GM19193 (cell line): ENCODE measurements around the gene CBFA2T2.

ENCODE experiments used
- POLR2A ChIP-seq: IDR thresholded peaks from 4 replicates; pipeline ENCODE4 v1.6.1; 2011; ENCODE audit not compliant: insufficient read depth, insufficient read length; ENCODE audit errors: extremely low read depth

Gene CBFA2T2

DNA sequence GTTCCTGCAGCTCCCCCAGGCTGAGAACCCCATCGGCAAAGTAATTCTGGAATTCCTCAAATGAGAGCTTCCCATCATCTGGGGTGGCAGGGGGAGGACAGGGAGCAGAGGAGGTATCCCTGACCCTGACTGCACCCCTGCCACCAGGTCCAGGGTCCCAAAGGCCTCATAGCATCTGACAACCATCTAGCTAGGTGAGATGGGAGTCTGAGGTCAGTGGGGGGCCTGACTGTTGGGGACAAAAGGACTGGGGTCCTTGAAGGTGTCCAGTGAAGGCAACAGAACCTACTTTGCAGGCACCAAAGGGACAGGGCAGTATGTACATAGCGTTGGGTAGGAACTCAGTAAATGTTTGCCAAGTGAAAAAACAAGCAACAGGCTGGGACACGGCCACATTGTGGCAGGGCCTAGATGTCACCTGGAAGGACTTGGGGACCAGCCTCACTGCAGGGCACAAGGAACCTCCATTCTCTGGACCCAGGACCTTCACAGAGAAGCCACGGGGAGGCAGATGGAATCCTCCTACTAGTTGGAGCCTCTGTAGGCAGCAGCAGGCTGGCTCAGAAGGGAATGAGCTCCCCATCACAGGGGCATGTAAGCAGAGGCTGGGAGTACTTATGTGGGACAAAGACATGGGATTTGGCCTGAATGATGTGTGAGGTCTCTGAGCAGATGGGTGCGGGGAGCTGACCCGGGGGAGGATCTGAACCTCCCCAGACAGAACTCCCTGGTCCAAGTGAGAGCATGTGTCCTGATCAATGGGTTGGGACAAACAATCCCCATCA lies 181.0 kb downstream of the CBFA2T2 start:
- TF ChIP-seq POLR2A = no peak

DNA sequence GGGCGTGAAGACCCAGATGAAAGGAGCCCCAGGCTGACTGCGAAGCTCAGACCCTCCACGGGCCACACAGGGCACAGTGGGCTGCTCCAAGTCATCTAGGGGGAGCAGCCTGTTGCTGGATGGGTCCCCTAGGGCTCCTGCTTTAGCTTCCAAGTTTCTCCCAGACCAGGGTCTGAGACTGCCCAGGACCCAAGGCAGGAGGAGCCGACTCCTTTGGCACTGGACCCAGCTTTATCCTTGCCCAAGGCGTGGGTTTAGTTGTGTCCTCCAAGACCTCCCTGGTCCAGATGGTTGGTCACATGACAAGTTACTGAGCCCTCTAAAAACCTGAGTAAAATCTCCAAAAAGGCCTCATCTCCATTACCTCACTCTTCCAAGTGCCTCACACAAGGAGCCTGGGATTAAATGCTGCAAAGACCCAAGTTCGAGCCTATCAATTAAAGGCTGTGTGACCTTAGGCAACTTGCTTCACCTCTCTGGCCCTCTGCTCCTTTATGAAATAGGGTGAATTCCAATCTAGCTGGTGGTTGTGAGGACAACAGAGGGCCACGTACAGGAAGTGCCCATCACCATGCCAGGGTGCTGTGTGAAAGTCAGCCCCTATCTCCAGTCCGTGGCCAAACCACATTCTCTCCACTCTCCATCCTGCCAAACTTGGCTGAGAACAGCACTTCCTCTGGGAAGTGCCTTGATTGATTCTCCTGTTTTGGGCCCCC lies 181.8 kb downstream of the CBFA2T2 start:
- TF ChIP-seq POLR2A = no peak

DNA sequence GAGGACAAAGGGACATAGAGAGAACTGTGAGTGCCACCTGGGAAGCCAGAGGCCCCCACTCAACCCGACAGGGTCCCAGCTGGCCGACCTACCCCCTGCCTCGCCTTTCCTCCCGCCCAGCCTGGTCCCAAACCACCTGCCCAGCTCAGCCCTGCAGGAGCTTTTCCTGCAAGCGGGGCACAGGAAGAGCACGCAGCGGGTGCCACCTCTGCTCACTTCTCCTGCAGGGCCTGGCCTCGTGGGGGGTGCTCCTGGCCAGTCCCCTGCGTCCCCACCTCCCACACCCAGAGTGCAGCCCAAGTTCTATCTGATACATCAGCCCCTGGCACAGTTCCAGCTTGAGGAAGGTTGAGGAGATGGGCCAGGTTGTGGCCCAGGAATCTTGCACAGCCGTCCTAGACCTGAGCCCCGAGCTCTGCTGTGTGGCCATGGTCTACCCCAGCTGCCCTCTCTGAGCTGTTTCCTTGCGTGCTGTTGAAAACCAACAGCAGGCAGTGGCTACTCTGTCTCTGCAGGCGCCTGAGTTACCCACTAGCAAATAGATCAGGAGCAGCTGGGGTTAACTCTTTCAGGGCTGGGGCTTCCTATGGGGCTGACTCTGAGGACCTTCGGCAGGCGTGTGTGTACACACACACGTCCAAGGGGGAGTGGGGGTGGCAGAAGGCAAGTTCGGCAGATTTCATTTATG lies 182.7 kb downstream of the CBFA2T2 start:
- no peak for TF ChIP-seq POLR2A

DNA sequence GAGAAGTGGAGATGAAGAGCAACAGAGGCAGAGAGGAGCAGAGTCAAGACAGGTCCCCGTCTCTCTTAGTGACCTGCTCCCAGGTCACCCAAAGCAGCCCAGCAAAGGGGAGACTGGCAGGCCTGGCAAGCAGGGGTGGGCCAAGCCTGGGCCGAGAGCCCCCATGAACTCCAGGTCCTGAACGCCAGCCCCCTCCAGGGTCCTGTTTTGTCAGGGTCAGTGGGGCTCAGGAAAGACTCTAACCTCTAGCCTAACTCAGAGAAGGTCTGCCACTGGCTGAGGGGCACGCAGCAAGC lies 183.2 kb downstream of the CBFA2T2 start:
- TF ChIP-seq POLR2A = no peak

DNA sequence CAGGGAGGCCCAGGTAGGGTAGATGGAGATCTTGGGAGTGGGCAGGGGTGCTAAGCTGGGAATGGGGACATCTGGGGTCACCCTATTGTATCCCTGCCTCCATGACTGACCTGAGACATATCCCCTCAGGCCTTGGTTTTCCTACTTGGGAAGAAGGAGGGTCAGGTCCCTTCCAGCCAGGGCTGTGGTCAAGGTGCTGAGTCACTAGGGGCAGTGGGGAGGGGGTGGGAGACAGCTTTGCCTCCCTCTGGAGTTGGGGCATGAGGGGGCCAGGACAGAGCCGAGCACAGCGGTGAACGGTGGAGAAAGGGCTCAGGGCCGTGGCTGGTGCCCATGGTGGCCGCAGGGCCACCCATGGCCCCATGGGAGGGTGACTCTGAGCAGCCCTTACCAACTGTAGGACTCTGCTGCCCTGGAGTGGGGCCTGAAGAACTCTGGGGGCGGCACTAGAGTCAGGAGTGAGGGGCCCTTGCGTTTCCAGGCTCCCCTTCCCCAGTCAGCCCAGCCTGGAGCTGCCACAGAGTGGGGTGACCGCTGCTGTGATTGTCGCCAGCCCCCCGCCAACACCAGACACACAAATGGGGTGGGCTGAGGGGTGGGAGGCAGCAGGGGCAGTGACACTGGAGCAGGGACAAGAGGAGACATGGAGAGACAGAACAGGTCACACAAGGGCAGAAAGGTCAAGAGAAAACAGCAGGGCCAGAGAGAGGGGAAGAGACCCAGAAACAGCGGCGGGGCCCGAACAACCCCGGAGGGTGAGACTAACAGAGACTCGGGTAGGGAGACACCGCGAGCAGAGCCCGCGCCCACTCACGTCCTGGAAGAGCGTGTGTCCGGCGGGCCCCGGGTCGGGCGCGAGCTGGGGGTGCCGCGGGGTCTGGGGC lies 183.8 kb downstream of the CBFA2T2 start:
- no peak for TF ChIP-seq POLR2A

DNA sequence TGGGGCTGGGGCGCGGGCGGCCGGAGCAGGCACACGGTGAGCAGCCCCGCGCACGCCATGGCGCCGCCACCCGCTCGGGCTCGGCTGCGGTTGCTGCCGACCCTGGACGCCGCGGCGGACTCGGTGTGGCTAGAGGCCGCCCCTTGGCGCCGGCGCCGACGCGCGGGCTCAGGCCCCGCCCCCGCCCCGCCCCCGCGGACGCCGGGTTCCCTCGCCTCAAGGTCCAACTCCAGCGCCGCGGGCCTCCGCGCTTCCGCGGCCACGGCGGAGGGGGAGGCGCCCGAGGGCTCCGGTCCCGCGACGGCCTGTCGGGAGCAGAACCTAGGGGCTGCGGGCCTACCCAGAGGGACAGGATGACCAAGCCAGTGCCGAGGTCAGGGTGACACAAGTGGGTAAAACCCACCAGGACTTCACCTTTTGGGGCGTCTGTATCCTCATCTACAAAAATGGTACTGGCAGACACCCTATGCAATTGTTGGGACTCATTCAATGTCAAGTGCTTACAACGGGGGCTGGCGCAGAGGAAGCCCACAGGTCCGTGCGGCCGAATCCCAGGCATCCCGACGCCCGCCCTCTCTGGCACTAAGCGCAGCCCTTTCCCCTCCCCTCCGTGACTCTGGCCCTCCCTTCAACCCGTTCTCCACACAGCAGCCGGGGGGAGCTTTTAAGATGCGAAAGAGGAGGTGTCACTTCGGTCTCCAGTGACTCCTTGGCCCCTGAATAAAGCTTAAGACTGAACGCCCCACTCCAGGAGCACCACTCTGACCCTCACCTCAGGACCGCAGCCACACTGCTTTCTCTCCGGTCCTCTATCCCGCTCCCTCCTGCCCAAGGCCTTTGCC lies 184.6 kb downstream of the CBFA2T2 start, which contains the start of gene NECAB3:
NECAB3 (minus strand) TSS at position 135 of the 842 bp plus-strand sequence; CDS start at position 59, 76 bp downstream.
- peak; percentile 32 for TF ChIP-seq POLR2A

DNA sequence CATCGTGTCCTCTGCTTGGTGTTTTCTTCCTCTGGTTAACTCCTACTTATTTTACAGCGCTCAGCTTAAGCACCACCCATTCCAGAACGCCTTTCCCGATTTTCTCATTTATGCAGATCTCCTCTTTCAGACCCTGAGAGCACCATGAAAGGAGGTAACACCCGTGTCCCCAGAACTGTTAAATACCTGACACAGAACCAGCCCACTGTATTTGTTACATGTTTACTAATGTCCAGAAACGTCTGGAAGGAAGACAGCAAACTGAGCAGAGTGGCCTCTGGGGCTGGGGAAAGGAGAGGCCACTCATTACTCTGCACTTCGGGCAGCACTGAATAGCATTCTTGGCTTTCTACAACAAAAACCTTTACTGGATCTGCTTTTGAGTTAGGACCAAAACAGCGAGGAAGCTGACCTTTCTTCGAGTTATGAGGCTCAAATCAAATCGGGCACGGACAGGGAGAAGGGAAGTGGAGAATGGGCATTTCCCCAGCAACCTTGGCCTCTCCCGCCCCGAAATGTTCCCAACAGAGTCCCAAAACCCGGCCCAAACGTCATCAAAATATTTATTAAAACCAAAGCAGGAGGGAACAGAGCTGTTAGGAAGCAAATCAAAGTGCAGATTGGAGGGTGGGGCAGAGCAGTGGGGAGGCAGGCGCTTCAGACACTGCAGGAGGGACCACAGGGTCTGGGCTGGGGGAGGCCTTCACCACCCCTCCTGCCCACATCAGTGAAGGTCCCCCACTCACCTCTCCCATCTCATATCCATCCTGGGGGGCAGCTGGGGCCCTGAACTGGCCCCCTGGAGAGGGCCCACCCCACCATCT lies 185.5 kb downstream of the CBFA2T2 start:
- TF ChIP-seq POLR2A = no peak

DNA sequence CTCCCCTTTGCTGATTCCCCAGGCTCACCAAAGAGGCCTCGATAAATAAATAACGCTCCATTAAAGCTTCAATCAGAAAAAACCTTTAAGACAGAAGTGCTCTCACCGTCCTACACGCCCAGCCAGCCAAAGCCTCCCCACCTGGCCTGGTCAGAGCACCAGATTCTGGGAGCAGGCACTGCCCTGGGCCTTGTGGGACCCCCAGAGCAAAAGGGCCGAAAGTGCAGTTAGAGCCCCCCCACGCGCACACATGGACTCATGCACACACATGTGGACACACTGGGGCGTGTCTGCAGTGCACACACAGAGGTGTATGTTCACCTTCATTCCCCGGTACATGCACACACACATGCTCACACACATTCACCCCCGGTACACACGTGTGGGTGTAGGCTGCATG lies 186.2 kb downstream of the CBFA2T2 start:
- TF ChIP-seq POLR2A = no peak

DNA sequence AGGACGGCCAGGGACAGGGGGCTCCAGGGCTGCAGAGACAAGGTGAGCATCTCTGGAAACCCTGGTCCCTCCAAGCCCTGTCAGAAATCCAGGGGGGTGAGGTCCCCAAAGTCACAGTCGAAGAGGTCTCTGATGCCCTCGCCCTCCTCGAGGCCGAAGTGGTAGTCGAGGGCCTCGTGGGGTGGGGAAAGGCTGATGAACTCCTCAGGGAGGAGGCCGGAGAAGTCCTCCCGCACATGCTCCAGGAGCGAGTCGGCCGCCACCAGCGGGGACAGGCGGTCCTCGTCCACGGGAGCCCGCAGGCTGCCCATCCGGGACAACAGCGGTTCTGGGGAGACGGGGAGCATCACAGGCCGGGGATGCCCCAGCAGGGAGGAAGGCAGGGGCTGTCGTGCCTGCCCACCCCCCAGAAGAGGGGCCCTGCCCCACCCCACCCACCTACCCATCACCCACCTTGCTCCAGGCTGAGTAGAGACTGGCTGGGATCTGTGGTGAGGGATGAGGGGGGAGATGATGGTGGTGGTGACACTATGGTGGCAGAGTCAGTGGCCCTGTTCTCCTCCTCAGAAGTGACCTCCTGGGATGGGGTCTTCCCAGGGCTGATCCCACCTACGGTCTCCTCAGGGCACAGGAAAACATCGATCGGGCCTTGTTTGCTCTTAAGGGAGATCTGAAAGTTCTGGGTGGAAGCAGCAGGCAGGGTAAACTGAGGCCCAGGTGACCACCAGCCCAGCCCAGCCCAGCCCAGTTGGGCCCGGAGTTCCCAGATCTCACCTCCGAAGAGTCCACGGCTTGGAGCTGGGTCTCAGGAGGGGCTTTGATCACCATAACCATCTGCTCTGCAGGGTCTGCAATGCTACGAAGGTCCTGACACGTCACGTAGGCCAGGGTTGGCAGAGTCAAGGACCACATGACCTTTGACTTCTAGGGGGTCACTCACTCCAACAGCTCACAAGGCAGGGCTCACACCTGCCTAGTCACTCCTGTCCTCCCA lies 187.1 kb downstream of the CBFA2T2 start:
- no peak for TF ChIP-seq POLR2A

DNA sequence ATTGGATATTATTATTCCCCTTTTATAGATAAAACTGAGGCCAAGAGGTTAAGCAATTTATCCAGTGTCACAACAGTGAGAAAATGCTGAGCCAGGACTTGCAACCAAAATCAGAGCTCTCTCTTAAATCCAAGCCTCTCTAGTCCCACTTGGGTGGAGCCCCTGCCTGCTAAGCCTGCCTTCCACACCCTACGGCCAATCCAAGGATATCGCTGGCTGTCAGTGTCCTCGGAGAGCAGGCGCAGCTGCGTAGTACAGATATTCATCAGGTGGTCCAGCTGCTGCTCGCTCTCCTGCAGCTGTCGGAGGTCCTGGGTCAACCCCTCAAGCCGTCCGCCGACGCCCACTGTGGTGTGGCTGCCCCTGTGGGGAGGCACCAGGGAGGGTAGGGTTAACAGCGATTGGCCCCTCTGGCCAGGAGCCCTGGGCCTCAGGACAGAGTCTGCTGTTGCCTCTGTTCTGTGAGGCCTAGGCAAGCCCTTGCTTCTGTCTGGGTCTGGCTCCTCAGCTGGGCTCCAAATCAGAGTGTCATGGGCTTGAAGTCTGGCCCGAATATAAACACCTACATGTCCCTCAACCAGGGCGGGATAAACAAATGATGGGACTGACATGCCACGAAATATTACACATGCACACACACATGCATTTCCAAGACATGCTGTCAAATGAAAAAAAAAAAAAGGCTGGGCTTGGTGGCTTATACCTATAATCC lies 188.3 kb downstream of the CBFA2T2 start:
- no peak for TF ChIP-seq POLR2A

DNA sequence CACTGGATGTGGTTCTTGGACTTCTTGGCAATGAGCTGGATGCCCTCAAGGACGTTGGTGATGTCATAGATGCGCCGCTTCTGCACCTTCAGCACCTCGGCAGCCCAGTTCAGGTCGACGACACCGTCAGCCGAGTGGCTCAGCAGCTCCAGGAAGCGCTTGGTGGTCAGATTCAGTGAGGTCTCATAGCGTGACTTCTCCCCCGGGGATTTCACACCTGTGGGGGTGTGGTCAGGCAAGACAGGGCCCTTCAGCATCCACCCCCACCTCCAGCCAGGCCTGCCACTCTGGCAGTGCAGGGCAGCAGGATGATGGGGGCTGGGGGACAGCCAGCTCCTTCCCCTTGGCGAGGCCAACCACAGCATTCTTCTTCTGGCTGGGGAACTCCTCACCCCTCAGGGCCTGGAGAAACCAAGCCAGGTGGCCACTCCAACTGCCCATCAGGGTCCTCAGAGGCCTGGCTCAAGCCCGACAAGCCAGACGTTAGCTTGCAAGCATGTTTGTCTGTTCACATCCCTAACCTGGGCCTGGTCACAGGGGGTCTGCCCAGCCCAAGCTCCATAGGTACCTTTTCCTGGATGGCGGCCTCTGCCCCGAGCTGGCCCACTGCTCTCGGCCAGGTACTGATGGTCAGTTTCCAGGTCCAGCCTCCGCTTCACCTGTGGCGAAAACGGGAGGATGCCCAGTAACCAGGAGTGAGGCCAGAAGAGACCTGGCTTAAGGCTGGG lies 190.0 kb downstream of the CBFA2T2 start:
- no peak for TF ChIP-seq POLR2A
